DND-41 (cell line): ENCODE data around the gene TTC24.

Experiments used
- ATAC-seq: fragments of 200-7000 bp; cut with Tn5 transposase; 3 replicates; pipeline ENCODE4 v1.9.1; 2021; ENCODE audit warnings: low read depth; ENCODE audit not compliant: insufficient read depth
- DNase-seq: peaks from one replicate; pipeline ENCODE4 v3.0.0-alpha.2; 2020
- H2AFZ ChIP-seq: 2 replicates; pipeline ENCODE4 v1.6.0; 2012; ENCODE audit warnings: low read depth, low read length
- H3K27ac ChIP-seq: 2 replicates; pipeline ENCODE4 v1.5.1; 2012; ENCODE audit warnings: low read length, inconsistent platforms
- H3K27me3 ChIP-seq: fragments of 200-600 bp; sonication (generic); 2 replicates; pipeline ENCODE4 v1.6.0; 2012; ENCODE audit warnings: low read length, mild to moderate bottlenecking, inconsistent platforms; ENCODE audit not compliant: insufficient read depth, poor library complexity
- H3K36me3 ChIP-seq: 2 replicates; pipeline ENCODE4 v1.5.1; 2012; ENCODE audit warnings: low read length, inconsistent platforms; ENCODE audit not compliant: insufficient read depth
- H3K4me1 ChIP-seq: 2 replicates; pipeline ENCODE4 v1.5.1; 2012; ENCODE audit warnings: mild to moderate bottlenecking, low read length; ENCODE audit not compliant: insufficient read depth
- H3K4me2 ChIP-seq: 2 replicates; pipeline ENCODE4 v1.6.0; 2012; ENCODE audit warnings: mild to moderate bottlenecking, moderate library complexity, low read length, inconsistent platforms; ENCODE audit not compliant: insufficient read depth
- H3K4me3 ChIP-seq, 2 experiments: fragments of 200-600 bp in 1 of 2; shearing (Covaris generic) in 1 of 2; 2 replicates each; pipeline ENCODE4 v1.5.1; 2012 to 2016; ENCODE audit warnings: inconsistent platforms in 2 of 2, low read length in 2 of 2, mild to moderate bottlenecking in 2 of 2, low read depth in 1 of 2, moderate library complexity in 1 of 2
- H3K79me2 ChIP-seq: 2 replicates; pipeline ENCODE4 v1.6.0; 2012; ENCODE audit warnings: low read length, inconsistent platforms; ENCODE audit not compliant: insufficient read depth
- H3K9ac ChIP-seq: 2 replicates; pipeline ENCODE4 v1.6.0; 2012; ENCODE audit warnings: low read depth, mild to moderate bottlenecking, inconsistent platforms, low read length, moderate library complexity
- H3K9me3 ChIP-seq: 2 replicates; pipeline ENCODE4 v1.5.1; 2012; ENCODE audit warnings: low read length, moderate library complexity, mild to moderate bottlenecking, inconsistent platforms; ENCODE audit not compliant: insufficient read depth, severe bottlenecking
- H4K20me1 ChIP-seq: 2 replicates; pipeline ENCODE4 v1.6.0; 2012; ENCODE audit warnings: low read length; ENCODE audit not compliant: insufficient read depth
- CTCF ChIP-seq: IDR thresholded peaks from 2 replicates; pipeline ENCODE4 v1.5.1; 2012; ENCODE audit warnings: borderline replicate concordance, low read length, moderate library complexity, mild to moderate bottlenecking; ENCODE audit not compliant: poor library complexity, severe bottlenecking; ENCODE audit errors: extremely low read depth
- EZH2 ChIP-seq: IDR thresholded peaks from 3 replicates; pipeline ENCODE4 v1.6.1; 2012; ENCODE audit warnings: borderline replicate concordance, low read depth, mild to moderate bottlenecking, moderate library complexity, low read length, inconsistent platforms; ENCODE audit not compliant: severe bottlenecking

The TTC24 gene

DNA sequence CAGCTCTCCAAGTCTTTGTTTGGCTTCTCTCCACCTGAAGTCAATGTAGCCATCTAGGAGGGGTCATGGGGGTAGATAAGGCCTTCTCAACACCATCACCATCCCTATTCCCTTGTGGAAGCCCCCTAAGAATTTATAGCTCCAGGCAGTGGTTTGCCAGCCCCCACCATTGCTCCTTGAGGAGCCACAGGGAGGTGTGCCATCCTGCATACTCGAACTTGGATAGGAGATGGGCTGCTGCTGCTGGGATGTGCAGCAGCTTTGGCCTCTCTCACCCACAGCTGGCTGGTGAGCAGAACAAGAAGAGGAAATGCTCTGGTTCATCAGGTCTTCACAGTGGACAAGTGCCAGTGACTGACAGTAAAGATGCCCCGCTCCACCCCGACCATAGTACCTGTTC, 16.9 kb downstream of the TTC24 start:
- Histone ChIP-seq H3K4me1 (peaks cover 33% of the 10 kb centered on the region), H3K4me3 (no peak overlapping the region), H3K9me3 (no peaks in the 10 kb centered on the region), H3K79me2 (peaks cover 56% of the 10 kb centered on the region), H3K9ac (no peak overlapping the region), H3K27me3 (no peaks in the 10 kb centered on the region), H4K20me1 (peaks cover 13% of the 10 kb centered on the region; the same call in 1 of the 2 replicates), H3K4me2 (no peak overlapping the region), H2AFZ (no peak overlapping the region), H3K36me3 (peaks cover 71% of the 10 kb centered on the region), H3K27ac (no peak overlapping the region)
- no peak for DNase-seq
- no peak for ATAC-seq
- TF ChIP-seq EZH2 (no peak), CTCF (no peak)

- ATAC-seq (no peak), DNase-seq (no peak)
- H3K36me3 ChIP-seq, result peaks cover 64% of the 10 kb centered on the region
- peaks cover 7% of the 10 kb centered on the region; the same call in 1 of the 2 replicates for H4K20me1 ChIP-seq
- no peak overlapping the region for H3K4me2 ChIP-seq
- no peaks in the 10 kb centered on the region for H3K9me3 ChIP-seq
- H3K27ac ChIP-seq, result no peak overlapping the region
- H3K27me3 ChIP-seq, result no peaks in the 10 kb centered on the region
- H2AFZ ChIP-seq, result no peak overlapping the region
- H3K9ac ChIP-seq, result no peak overlapping the region
- H3K4me1 ChIP-seq, result peaks cover 34% of the 10 kb centered on the region
- H3K4me3 ChIP-seq, result no peak overlapping the region
- peaks cover 50% of the 10 kb centered on the region for H3K79me2 ChIP-seq
- TF ChIP-seq EZH2 (no peak), CTCF (no peak)
These were observed 18.6 kb downstream of the TTC24 start for GRCh38 chr1:156598125-156598524.

- Histone ChIP-seq H3K9me3 (no peaks in the 10 kb centered on the region), H3K79me2 (peaks cover 44% of the 10 kb centered on the region), H3K27ac (no peak overlapping the region), H2AFZ (no peak overlapping the region), H3K4me2 (peak overlapping the region; percentile 14; the same call in 1 of the 2 replicates), H3K27me3 (no peaks in the 10 kb centered on the region), H4K20me1 (peaks cover 7% of the 10 kb centered on the region; the same call in 1 of the 2 replicates), H3K4me1 (peaks cover 28% of the 10 kb centered on the region), H3K9ac (no peak overlapping the region; the same call in 1 of the 2 replicates), H3K36me3 (peaks cover 56% of the 10 kb centered on the region), H3K4me3 (no peak overlapping the region)
- TF ChIP-seq EZH2 (no peak), CTCF (no peak)
- ATAC-seq (no peak), DNase-seq (no peak)
These were observed 19.4 kb downstream of the TTC24 start for GRCh38 chr1:156598731-156599432.
